GM12801 (cell line): Measurements from ENCODE around the gene ADA.

Source experiments
- TF ChIP-seq, protein P1 (sequence below): IDR thresholded peaks from one replicate; pipeline ENCODE4 v1.5.1; 2011; ENCODE audit warnings: control low read depth; ENCODE audit not compliant: insufficient read length; ENCODE audit errors: extremely low read depth

The ADA gene

DNA sequence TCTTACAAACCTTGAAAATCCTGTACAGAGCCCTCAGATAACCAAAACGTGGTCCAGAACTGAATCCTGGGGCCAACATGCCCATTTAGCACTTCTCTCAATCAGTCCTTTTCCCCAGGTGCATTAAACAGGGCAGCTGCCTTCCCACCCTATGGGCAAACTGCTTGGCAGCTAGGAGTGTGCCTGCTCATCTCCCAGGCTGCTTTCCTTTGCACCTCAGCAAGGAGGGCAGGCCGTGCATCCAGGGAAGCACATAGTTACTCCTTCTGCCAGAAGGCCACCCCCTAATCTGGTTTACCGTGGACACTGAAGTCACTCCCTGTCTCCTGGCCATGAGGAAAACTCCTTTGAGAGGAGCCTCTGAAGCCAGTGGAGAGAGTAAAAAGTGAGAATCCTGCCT, 59.1 kb downstream of the ADA start:
- TF ChIP-seq, protein P1, sequence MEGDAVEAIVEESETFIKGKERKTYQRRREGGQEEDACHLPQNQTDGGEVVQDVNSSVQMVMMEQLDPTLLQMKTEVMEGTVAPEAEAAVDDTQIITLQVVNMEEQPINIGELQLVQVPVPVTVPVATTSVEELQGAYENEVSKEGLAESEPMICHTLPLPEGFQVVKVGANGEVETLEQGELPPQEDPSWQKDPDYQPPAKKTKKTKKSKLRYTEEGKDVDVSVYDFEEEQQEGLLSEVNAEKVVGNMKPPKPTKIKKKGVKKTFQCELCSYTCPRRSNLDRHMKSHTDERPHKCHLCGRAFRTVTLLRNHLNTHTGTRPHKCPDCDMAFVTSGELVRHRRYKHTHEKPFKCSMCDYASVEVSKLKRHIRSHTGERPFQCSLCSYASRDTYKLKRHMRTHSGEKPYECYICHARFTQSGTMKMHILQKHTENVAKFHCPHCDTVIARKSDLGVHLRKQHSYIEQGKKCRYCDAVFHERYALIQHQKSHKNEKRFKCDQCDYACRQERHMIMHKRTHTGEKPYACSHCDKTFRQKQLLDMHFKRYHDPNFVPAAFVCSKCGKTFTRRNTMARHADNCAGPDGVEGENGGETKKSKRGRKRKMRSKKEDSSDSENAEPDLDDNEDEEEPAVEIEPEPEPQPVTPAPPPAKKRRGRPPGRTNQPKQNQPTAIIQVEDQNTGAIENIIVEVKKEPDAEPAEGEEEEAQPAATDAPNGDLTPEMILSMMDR: no peak

DNA sequence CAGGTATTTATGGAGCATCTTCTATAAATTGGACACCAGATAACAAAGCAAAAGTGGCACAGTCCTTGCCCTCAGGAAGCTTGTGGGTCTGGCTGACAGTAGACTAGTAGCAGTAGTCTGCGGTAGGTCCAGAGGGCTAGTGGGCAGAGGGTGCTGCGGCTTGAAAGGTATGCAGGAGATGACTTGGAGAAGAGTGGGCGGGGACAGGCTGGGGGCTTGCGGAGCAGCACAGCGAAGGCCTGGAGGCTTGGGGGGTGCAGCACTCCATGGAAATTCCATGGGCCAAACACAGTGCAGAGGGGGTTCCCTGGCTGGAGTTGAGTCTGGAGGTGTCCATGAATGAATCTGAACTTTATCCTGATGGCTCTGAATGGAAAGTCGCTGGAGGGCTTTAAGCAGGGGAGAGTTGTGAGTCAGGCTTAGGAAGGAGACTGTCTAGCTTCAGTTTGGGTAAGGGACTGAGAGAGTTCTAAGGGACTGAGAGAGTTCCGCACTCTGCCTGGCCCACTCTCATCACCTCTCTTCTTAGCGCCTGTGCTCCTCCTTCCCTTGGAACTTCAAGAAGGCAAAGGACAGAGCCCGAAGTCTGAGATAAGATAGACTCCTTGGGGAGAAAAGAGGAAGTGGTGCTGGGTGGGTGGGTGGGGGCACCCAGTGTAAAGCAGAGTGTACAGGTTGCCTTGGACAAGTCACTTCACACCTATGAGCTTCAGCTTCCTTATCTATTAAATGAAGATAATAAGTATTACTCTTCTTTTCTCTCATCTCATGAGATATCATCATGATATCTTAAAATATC, 60.3 kb downstream of the ADA start:
- TF ChIP-seq, protein P1: no peak

DNA sequence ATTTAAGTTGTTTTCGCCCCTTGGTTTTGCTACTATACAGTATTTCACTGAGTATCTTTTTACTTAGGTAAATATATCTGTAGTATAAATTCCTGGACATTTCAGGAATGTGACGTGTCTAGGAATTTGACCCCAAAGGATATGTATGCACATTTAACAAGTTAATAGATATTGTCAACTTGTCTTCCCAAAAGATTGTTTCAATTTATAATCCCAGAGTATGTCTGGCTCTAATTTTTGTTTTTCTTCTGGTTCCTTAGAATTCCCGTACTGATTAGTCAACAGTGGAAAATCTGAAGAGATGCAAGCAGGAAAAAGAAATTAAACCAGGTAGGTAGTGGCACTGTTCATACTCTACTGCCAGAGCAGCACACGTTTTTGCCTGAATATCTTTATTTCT, 62.0 kb downstream of the ADA start:
- TF ChIP-seq, protein P1: no peak

DNA sequence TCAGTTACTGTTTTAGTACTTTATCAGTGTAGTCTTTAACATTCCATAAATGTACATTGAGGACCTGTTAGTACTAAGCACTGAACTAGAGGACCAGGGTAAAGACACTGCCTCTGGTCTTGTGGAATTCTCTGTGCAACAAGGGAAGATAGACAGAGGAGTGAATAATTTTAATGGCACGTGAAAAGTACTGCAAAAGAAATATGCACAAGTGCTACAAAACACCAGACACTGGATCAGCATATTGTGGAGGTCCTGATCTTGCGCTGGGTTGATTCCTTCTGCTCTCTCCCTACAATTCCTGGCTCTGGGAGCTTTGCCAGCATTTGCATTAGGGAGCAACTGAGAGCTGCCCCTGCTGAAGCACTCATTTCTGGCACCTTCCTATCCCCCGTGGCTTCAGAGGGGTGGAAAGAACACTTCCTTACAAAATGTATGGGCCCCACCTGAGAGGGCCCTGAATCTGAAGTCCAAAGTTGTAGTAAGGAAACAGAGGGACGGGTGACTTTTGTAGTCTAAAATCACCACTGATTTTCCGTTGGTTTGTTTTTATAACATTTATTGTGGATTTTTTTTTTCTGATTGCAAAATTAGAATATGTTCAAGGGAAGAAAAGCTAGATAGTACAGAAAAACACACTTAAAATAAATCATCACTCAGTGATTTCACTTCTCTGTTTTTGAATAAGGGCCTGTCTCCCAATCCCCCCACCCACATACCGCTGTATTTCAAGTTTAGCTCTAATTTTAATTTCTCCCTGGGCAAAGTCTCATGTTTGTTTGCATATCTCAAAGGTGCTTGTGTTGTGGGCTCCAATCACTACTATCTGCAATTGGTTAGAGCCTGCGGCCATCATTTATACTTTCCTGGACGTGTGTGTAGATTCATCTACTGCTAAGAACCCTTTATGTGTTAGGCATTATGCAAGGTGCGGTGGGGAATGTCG, 64.2 kb downstream of the ADA start:
- TF ChIP-seq, protein P1: no peak

DNA sequence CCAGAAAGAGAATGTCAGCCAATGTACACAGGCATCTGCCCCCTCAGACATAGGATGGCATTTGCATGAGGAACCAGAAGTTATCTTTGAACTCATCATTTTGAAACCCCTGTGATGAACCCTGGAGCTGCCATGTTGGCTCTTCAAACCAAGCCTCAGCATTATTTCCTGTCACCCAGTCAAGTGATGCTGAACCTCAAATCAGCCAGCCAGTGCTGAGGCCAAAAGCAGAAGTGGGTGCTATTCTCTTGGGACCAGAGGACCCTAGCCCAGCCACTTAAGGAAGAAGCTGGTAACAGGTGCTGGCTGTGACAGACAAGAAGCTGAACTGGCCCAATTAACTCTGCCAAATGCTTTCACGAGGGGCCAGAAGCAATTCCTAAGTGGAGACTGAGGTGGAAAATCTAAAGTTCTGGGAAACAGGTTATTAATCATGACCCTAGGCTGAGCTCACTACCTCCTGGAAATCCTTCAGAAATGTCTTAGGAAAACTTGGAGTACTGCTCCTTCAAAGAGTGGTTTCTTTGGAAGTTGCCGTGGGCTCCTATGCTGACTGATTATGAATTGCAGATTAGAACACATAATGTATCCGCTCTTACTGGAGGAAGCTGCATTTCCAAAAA, 65.1 kb downstream of the ADA start:
- TF ChIP-seq, protein P1: no peak

DNA sequence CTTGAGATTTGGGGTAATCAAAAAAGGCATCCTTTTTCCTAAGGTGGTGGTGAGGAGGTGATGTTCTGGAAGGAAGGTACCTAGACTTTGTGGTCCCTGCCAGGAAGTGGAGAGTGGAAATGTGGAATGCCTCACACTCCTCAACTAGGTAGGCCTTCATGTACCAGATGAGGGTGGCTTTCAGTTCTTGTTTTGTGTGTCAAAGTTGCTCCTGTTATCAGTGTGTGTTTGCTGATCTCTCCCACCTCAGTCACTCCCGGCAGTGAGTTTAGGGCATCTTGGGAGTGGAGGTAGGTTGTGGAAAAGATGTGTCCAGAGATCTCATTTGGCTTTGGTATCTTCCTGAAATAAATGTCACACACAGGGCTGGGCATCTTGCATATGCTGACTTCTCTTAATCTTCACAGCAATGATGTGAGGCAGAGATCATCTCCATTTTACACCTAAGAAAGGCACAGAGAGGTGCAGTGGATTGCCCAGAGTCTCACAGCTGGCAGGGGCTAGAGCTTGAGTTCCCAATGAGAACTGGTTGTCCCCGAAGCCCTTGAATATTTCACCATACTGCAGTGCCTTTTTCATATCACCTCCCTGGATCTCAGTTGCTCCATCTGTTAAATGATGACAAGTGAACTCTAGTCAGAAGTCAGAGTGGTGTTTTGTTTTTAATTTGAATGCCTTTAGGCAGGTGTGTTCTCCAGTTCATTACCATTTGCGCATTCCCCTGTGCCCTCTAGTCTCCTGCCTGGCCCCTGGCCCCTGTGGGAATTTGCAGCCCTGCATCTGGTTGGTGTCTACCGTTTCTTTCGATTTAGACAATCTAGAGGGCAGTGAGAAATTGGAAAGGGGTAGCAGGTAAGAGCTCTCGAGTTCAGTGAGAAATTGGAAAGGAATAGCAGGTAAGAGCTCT, 66.2 kb downstream of the ADA start:
- TF ChIP-seq, protein P1: no peak
